Placental pericyte (primary cell): Measurements from ENCODE around the gene FGFBP1. TPM values are rescaled to one million over a fixed set of nuclear protein-coding genes. Genes with fewer than 3 reads are reported as not detected.

Experiments used
- total RNA-seq: library from RNA; depleted of rRNA; stranded (reverse); fragments of >200 nt; gene quantifications from 2 replicates; pipeline ENCODE4 v1.2.3, GENCODE V29; 2012

Gene FGFBP1
- total RNA-seq = not detected in 2 replicates

GRCh38 chr4:15938640-15939039 lies at the start of gene FGFBP1:
TSS of gene FGFBP1 (minus strand) at chr4:15938740. CDS start at chr4:15936632, 2,108 bp downstream.

GRCh38 chr4:15963001-15963451 lies 24.5 kb upstream of the FGFBP1 start, which contains the start of gene FGFBP2:
TSS of gene FGFBP2 (minus strand) at chr4:15963175. CDS start at chr4:15963129, 46 bp downstream.

Other genes with a start within 250 kb of the FGFBP1 start
- gene BST1, start 235.7 kb downstream of the FGFBP1 start, total RNA-seq = 11.2 and 62.6 TPM in 2 replicates
- gene CD38, start 160.4 kb downstream of the FGFBP1 start, total RNA-seq = 1.1 TPM in 1 of 2 replicates, not detected in the other
- gene FGFBP2, start 24.4 kb upstream of the FGFBP1 start, total RNA-seq = not detected in 2 replicates
- 0.14 and 2.2 TPM in 2 replicates for gene PROM1, start 145.3 kb upstream of the FGFBP1 start, total RNA-seq